Suppressor macrophage (primary cell): Measurements from ENCODE around the gene PLSCR3.

ENCODE experiments used
- DNase-seq, 4 experiments: peaks; one replicate each; pipeline ENCODE4 v3.0.0-alpha.2; 2020 to 2022

The PLSCR3 gene

GRCh38 chr17:7405350-7406234 is 11.3 kb upstream of the PLSCR3 start:
- DNase-seq, result no peak

- DNase-seq, result peak in 3 of 4 experiments; percentile 8 to 64 (median 14)
These were observed 10.5 kb upstream of the PLSCR3 start for GRCh38 chr17:7404737-7405349.

DNA sequence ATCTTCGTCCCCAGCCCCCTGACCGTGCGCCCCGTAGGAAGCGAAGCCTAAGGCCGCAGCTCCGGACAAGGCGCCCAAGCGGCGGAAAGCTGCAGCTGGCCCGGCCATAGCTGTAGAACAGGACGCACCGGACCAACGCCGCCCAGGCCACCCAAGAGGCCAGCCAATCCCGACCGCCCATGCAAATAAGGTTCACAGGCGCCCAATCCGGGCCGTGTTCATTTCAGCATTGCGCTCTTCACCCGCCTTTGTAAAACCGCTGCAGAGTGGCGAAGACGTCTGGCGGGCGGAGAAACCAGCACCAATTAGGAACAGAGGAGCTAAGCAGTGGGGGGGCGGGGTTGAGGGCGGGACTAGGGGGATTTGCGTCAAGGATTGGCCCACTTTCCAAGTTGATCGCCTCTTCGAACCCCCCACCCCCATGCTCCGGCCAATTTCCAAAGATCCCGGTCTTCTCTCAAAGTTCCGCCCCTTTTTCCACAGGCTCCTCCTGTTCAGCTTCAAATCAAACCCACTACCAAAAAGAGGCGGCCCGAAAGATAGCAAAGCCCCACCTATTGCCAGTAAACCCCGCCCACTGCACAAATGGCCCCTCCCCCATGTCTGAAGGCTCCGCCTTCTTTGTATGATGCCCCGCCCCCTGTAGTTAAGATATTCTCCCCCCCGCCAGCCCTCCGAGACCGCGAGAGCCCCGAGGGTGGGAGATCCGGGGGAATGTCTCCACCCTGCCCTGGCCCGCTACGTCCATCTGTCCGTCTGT is 9.8 kb upstream of the PLSCR3 start, which contains the start of gene TMEM256:
Gene TMEM256, minus strand, starts transcription at position 121 of the 760 bp plus-strand sequence. Its CDS starts 13 bp downstream, at position 108.
- peak; percentile 99 for DNase-seq

- DNase-seq, result no peak
These were observed 9.3 kb upstream of the PLSCR3 start for GRCh38 chr17:7403727-7403976.

GRCh38 chr17:7403043-7403726 is 8.9 kb upstream of the PLSCR3 start:
- peak in 2 of 4 experiments; percentile 11 to 33 for DNase-seq

DNA sequence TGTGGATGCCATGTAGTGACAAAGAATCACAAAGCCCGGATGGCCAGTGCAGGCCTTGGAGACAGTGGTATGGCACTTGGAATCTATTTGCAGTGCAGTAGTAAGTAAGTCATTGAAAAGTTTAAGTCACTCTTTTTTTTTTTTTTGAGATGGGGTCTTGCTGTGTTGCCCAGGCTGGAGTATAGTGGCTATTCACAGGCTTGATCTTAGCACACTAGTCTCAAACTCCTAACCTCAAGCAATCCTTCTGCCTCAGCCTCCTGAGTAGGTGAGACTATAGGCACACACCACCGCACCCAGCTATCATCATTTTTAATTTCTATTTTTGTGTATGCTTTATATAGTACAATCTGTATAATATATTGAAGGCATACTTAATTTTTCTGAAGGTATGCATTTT is 4.3 kb upstream of the PLSCR3 start:
- DNase-seq, result no peak

GRCh38 chr17:7396147-7396546 is 1.8 kb upstream of the PLSCR3 start:
- no peak for DNase-seq

DNA sequence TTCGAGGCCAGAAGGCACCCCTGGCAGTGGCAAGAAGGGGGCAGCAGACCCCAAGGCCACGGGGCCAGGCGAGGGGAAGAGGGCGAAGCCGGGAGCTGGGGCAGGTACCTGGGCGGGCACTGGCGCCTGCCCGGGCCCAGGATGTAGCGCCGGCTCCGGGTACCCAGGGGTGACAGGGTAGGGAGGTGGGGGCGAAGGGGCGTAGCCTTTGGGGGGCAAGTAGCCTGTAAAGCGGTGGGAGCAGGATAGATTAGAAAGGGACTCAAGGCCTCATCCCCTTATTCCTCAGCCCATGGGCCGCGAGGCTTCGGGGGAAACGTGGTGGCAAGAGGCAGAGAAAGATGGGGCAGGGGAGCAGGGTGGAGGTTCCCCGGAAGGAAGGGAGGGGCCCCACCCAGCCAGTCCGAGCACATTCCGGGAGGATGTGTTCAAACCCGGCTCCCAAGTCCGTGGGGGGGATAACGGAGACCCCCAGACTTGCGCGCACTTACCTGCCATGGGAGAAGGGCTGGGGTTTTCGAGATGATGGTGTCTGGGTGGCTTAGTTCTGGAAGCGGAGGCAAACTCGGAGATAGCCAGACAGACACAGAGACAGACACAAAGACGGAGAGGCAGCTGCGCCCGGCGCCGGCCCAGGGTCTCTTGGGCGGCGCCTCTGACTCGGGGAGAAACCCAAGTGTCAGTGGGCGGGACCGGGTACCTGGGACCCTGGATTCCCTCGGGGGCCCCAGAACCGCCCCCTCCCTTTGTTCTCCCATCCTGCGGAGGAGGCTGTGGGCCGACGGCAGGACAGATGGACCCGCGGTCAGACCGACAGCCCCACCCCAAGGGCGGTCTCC is 493 bp downstream of the PLSCR3 start:
- peak in 2 of 4 experiments; percentile 14 to 31 for DNase-seq

GRCh38 chr17:7392696-7393612 is 1.4 kb downstream of the PLSCR3 start:
- no peak for DNase-seq

DNA sequence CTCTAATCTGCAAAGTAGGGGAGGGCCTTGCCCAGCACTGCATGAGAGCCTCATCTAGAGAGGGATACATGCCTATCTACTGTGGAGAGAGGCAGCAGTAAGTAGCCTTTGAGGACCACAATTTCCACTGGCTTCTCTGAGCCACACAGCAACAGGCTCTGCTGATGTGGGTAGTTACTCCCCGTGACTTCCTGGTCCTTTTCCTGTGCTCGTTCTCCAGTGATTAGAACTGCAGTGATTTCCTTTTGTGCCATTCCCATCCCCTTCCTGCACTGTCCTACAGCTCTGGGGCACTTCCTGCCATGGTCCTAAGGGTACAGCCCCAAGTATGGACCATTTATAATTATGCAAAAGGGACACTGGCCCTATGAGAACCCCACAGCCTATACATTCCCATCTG is 3.0 kb downstream of the PLSCR3 start:
- no peak for DNase-seq

GRCh38 chr17:7389924-7390910 is 4.1 kb downstream of the PLSCR3 start:
- DNase-seq, result no peak

GRCh38 chr17:7388856-7389255 is 5.5 kb downstream of the PLSCR3 start:
- DNase-seq, result no peak

GRCh38 chr17:7384489-7385081 is 9.7 kb downstream of the PLSCR3 start:
- no peak for DNase-seq

DNA sequence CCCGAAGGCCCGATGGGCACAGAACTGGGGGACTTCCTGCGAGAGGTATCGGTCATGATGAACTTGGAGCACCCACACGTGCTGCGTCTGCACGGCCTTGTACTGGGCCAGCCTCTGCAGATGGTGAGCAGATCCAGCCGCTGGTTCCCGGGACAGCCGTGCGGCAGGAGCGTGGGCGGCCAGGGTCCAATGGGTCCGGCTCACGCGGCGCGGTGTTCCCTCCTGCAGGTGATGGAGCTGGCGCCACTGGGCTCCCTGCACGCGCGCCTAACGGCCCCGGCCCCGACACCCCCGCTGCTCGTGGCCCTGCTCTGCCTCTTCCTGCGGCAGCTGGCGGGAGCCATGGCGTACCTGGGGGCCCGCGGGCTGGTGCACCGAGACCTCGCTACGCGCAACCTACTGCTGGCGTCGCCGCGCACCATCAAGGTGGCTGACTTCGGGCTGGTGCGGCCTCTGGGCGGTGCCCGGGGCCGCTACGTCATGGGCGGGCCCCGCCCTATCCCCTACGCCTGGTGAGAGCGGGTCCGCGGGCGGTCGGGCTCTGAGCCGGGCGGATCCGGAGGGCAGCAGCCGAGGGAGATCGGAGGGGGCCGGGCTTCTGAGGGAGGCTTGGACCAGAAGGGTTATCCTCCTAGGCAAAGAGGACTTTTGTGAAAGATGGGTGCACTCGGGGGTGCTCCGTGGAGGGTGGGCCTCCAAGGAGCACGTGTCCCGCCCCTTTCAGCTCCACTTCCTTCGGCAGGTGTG is 10.4 kb downstream of the PLSCR3 start:
- peak; percentile 21 to 60 (median 34) for DNase-seq

- no peak for DNase-seq
These were observed 11.0 kb downstream of the PLSCR3 start for GRCh38 chr17:7383371-7383741.

DNA sequence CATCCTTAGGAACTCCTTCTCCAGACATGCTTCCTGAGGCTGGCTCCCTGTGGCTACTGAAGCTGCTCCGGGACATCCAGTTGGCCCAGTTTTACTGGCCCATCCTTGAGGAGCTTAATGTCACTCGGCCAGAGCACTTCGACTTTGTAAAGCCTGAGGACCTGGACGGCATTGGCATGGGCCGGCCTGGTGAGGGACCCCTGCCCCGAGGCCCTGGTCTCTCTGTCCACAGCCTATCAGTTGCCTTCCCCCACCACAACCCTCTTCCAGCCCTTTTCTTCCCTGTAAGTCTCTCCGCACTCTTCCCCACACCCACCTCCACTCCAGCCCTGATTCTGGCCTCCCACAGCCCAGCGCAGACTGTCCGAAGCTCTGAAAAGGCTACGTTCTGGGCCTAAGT is 11.4 kb downstream of the PLSCR3 start:
- DNase-seq, result no peak

- peak in 1 of 4 experiments; percentile 38 for DNase-seq
These were observed 13.3 kb downstream of the PLSCR3 start, which contains the start of gene TNK1 for GRCh38 chr17:7380855-7381683. Gene TNK1, plus strand, starts transcription at chr17:7381089. Its CDS starts 1,838 bp downstream, at chr17:7382927.
